Measurements from ENCODE around the gene DNAJC4. TPM values are rescaled to one million over a fixed set of nuclear protein-coding genes. Genes with fewer than 3 reads are reported as not detected.

DNAJC4 gene
- total RNA-seq, 1 experiment from 2014 or later, result 24.2 TPM

- no peak within 1 kb of the TSS for H2BK5ac ChIP-seq (ENCODE audit: insufficient read length, low read length)
- H4K8ac ChIP-seq (replicated peaks; ENCODE audit: insufficient read length, low read depth, low read length), result no peak within 1 kb of the TSS
- H2BK20ac ChIP-seq (ENCODE audit: low read depth, low read length, poor library complexity, severe bottlenecking), result no peak within 1 kb of the TSS
- no peak within 1 kb of the TSS for H3K27ac ChIP-seq (ENCODE audit: insufficient read length, low read depth, low read length)
- H3K14ac ChIP-seq (ENCODE audit: insufficient read depth, low read length), result peak within 1 kb of the TSS; percentile 85; the same call in 1 of the 2 replicates
- peak within 1 kb of the TSS; percentile 76 for H3K4me2 ChIP-seq (ENCODE audit: insufficient read depth, insufficient read length, low read length)
- no peak within 1 kb of the TSS for H2BK12ac ChIP-seq (ENCODE audit: insufficient read length, low read depth, low read length)
- WGBS (ENCODE audit: extremely low coverage, insufficient read length, low lambda C conversion rate), result no CpG with 5 or more reads among the region's 75 CpGs
- peak within 1 kb of the TSS; percentile 33 for H3K9ac ChIP-seq (ENCODE audit: extremely low read depth, insufficient read length, low read length)
- H4K91ac ChIP-seq (ENCODE audit: insufficient read length, low read depth, low read length), result no peak within 1 kb of the TSS
- H3K27me3 ChIP-seq (ENCODE audit: insufficient read depth, low read length), result no peaks in the 10 kb centered on the region
- no peak within 1 kb of the TSS for H2BK120ac ChIP-seq (ENCODE audit: low read depth, low read length, poor library complexity, severe bottlenecking)
- peaks cover 3% of the 10 kb centered on the region for H3K79me1 ChIP-seq (ENCODE audit: insufficient read depth, low read depth, low read length, poor library complexity, severe bottlenecking)
- H3K56ac ChIP-seq (ENCODE audit: insufficient read length, low read depth, low read length), result no peak within 1 kb of the TSS
- no peak within 1 kb of the TSS for H2BK15ac ChIP-seq (ENCODE audit: low read depth, low read length)
- H3K23ac ChIP-seq (ENCODE audit: insufficient read length, low read depth, low read length), result no peak within 1 kb of the TSS
- peaks cover under 1% of the 10 kb centered on the region; the same call in 1 of the 2 replicates for H3K79me2 ChIP-seq (ENCODE audit: insufficient read depth, low read length)
- peaks cover 9% of the 10 kb centered on the region; the same call in 1 of the 2 replicates for H3K4me1 ChIP-seq (ENCODE audit: insufficient read depth, low read length)
- TF ChIP-seq CTCF (conservative IDR thresholded peaks at IDR 0.05), result peak; percentile 78
- peaks cover 34 to 44% of the 10 kb centered on the region in 2 experiments for H3K4me1 Mint-ChIP-seq
- no peaks in the 10 kb centered on the region for H3K27me3 Mint-ChIP-seq (ENCODE audit: low read depth)
- peaks cover 9 to 25% (median 19%) of the 10 kb centered on the region in 3 experiments; a peak in 6 of 7 replicates for H3K36me3 Mint-ChIP-seq (ENCODE audit: insufficient read depth in 1 of 3, low read depth in 3 of 3)
- no peaks in the 10 kb centered on the region; a peak in 1 of 5 replicates for H3K9me3 Mint-ChIP-seq
- H4K5ac ChIP-seq (ENCODE audit: insufficient read length, low read depth, low read length), result no peak within 1 kb of the TSS
- H3K4ac ChIP-seq (ENCODE audit: low read depth, low read length), result no peak within 1 kb of the TSS
- H3K4me3 Mint-ChIP-seq, result peak within 1 kb of the TSS; percentile 85 to 98
- DNase-seq, result peak; percentile 75
- H3K27ac Mint-ChIP-seq, result peak within 1 kb of the TSS; percentile 86 to 97 (median 95)
- H3T11ph ChIP-seq (ENCODE audit: low read length), result no peak within 1 kb of the TSS
- H3K23me2 ChIP-seq (ENCODE audit: insufficient read length, low read depth, low read length, poor library complexity, severe bottlenecking), result peaks cover 21% of the 10 kb centered on the region
- H3K9me3 ChIP-seq (ENCODE audit: control insufficient read depth, low read depth, low read length), result no peaks in the 10 kb centered on the region
- H4K20me1 ChIP-seq (ENCODE audit: control insufficient read depth, insufficient read depth, insufficient read length), result no peaks in the 10 kb centered on the region
- no peak within 1 kb of the TSS for H2AFZ ChIP-seq (ENCODE audit: low read length)
- no peak within 1 kb of the TSS for H2AK5ac ChIP-seq (ENCODE audit: insufficient read length, low read length)
- peak within 1 kb of the TSS; percentile 93 for H3K18ac ChIP-seq (ENCODE audit: insufficient read length, low read depth, low read length)
Measured at GRCh38 chr11:64251016-64251752, 20.8 kb downstream of the DNAJC4 start, which contains the start of gene PLCB3. PLCB3 (plus strand) TSS chr11:64251530; CDS start chr11:64251650, 120 bp downstream.

Measured in H9 (cell line).